Esophagus squamous epithelium (tissue), 4 donors: ENCODE measurements around the gene ENTPD1.

ENCODE experiments used
- CTCF ChIP-seq, 6 experiments: fragments of 450-650 bp in 4 of 6; fragments of 200-600 bp in 2 of 6; sonication (generic) in 2 of 6; IDR thresholded peaks; one replicate each; pipeline ENCODE4 v1.5.1; 2016 to 2019; ENCODE audit warnings: antibody characterized with exemption in 6 of 6, mild to moderate bottlenecking in 4 of 6, moderate library complexity in 4 of 6
- POLR2A ChIP-seq, 4 donors: fragments of 450-650 bp; IDR thresholded peaks; one replicate each; pipeline ENCODE4 v1.6.1; 2017; ENCODE audit warnings: antibody characterized with exemption in 4 of 4, mild to moderate bottlenecking in 4 of 4, moderate library complexity in 3 of 4

GRCh38 chr10:95794195-95794594 lies 38.2 kb downstream of the ENTPD1 start:
- TF ChIP-seq CTCF (IDR thresholded peaks at IDR 0.05) (no peak), POLR2A (IDR thresholded peaks at IDR 0.05) (no peak)
